Keratinocyte (primary cell): ENCODE data around the gene TMEM132D. TPM values are rescaled to one million over a fixed set of nuclear protein-coding genes. Genes with fewer than 3 reads are reported as not detected.

Experiments
- DNase-seq: peaks from one replicate; pipeline ENCODE4 v3.0.0-alpha.2; 2011; ENCODE audit warnings: low read depth, missing footprints, low spot score
- FAIRE-seq: peaks from 2 replicates; lab custom pipeline; 2011; peaks lifted over from hg19 to GRCh38; lab: Jason Lieb, UNC
- H2AFZ ChIP-seq: 2 replicates; pipeline ENCODE4 v1.6.0; 2012; ENCODE audit warnings: low read length, control low read depth, inconsistent platforms; ENCODE audit not compliant: control insufficient read depth
- H3K27ac ChIP-seq: 2 replicates; pipeline ENCODE4 v1.5.1; 2011; ENCODE audit warnings: low read length; ENCODE audit not compliant: control insufficient read depth, insufficient read depth
- H3K27me3 ChIP-seq: 3 replicates; pipeline ENCODE4 v1.6.0; 2011; ENCODE audit warnings: low read length; ENCODE audit not compliant: control insufficient read depth, insufficient read depth; ENCODE audit errors: extremely low read depth
- H3K36me3 ChIP-seq, 2 experiments: 2 replicates in 1 of 2; 3 replicates in 1 of 2; pipeline ENCODE4 v1.5.1; 2011; ENCODE audit warnings: low read length in 2 of 2, mild to moderate bottlenecking in 1 of 2; ENCODE audit not compliant: control insufficient read depth in 2 of 2, insufficient read depth in 2 of 2; ENCODE audit errors: extremely low read depth in 1 of 2
- H3K4me1 ChIP-seq: 3 replicates; pipeline ENCODE4 v1.5.1; 2011; ENCODE audit warnings: low read length; ENCODE audit not compliant: control insufficient read depth, insufficient read depth; ENCODE audit errors: extremely low read depth
- H3K4me2 ChIP-seq: 3 replicates; pipeline ENCODE4 v1.6.0; 2011; ENCODE audit warnings: low read depth, low read length; ENCODE audit not compliant: control insufficient read depth, insufficient read depth; ENCODE audit errors: extremely low read depth
- H3K4me3 ChIP-seq, 3 experiments: fragments of 200-600 bp in 1 of 3; sonication (generic) in 1 of 3; 2 replicates in 2 of 3; 3 replicates in 1 of 3; pipeline ENCODE4 v1.5.1; 2011 to 2016; ENCODE audit warnings: low read length in 3 of 3, mild to moderate bottlenecking in 3 of 3, control low read depth in 2 of 3, inconsistent platforms in 1 of 3, low read depth in 1 of 3, mixed read lengths in 1 of 3, mixed run types in 1 of 3, moderate library complexity in 1 of 3; ENCODE audit not compliant: control insufficient read depth in 2 of 3, insufficient read depth in 2 of 3; ENCODE audit errors: extremely low read depth in 1 of 3
- H3K79me2 ChIP-seq: 2 replicates; pipeline ENCODE4 v1.6.0; 2012; ENCODE audit warnings: low read length; ENCODE audit not compliant: control insufficient read depth, insufficient read depth
- H3K9ac ChIP-seq: 3 replicates; pipeline ENCODE4 v1.6.0; 2011; ENCODE audit warnings: low read length; ENCODE audit not compliant: control insufficient read depth, insufficient read depth; ENCODE audit errors: extremely low read depth
- H3K9me1 ChIP-seq: 3 replicates; pipeline ENCODE4 v1.6.0; 2011; ENCODE audit warnings: low read length; ENCODE audit not compliant: control insufficient read depth, insufficient read depth; ENCODE audit errors: extremely low read depth
- H3K9me3 ChIP-seq: 2 replicates; pipeline ENCODE4 v1.5.1; 2012; ENCODE audit warnings: low read depth, low read length; ENCODE audit not compliant: control insufficient read depth
- H4K20me1 ChIP-seq: 3 replicates; pipeline ENCODE4 v1.6.0; 2011; ENCODE audit warnings: low read length; ENCODE audit not compliant: control insufficient read depth, insufficient read depth; ENCODE audit errors: extremely low read depth
- EZH2 ChIP-seq: IDR thresholded peaks from one replicate; pipeline ENCODE4 v1.6.1; 2012; ENCODE audit warnings: inconsistent platforms, mild to moderate bottlenecking, low read length, moderate library complexity
- dilution Hi-C: fragments of 300-500 bp; cut with MboI; formaldehyde crosslinking; loops from one replicate; pipeline ENCODE4 v1.7.0; 2020; ENCODE audit warnings: low sequenced_read_pairs; ENCODE audit not compliant: extremely low pct_ligation_motif_present
- polyA plus RNA-seq, 5 experiments: library from polyadenylated mRNA; depleted of rRNA in 3 of 5; stranded (reverse) in 3 of 5; stranded (forward) in 1 of 5; unstranded in 1 of 5; fragments of >200 nt; gene quantifications; 1 replicate in 1 of 5; 2 replicates in 3 of 5; 3 replicates in 1 of 5; pipeline versions ENCODE4 v1.2.1 to v1.2.3, GENCODE V29; 2011 to 2012; ENCODE audit warnings: missing spikeins in 2 of 5, low read depth in 1 of 5, low replicate concordance in 1 of 5
- TF ChIP-seq, protein P1 (sequence below), 3 experiments: IDR thresholded peaks in 1 of 3; conservative IDR thresholded peaks in 1 of 3; optimal IDR thresholded peaks in 1 of 3; 2 replicates in 2 of 3; 3 replicates in 1 of 3; pipeline versions ENCODE3 to v1.5.1; 2011; ENCODE audit warnings: low read length in 3 of 3, mild to moderate bottlenecking in 3 of 3, moderate library complexity in 2 of 3, control low read depth in 1 of 3, inconsistent platforms in 1 of 3; ENCODE audit not compliant: insufficient read depth in 2 of 3; ENCODE audit errors: extremely low read depth in 1 of 3

Gene TMEM132D
- polyA plus RNA-seq, 1 donor (not counting 4 experiments of a cell fraction or from before 2014, with no cell fraction given), result not detected

DNA sequence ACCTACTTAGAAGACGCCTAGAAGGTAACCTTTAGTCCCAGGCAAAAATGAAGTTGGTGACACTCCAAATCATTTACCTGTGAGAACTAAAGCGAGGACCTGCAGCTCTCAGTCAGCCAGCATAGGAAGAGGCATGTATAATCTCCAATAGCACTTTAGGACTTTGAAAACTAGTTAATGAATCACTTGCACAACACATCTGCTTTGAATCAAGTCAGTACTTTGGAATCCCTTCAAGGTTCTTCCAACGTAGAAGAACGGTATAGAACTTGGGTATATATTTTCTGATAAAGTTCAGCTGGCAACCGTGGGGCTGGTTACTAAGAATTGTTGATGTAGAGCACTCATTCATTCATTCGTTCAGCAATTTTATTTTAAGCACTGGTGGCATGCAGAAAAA is 251.9 kb downstream of the TMEM132D start:
- no peak overlapping the region for H3K27ac ChIP-seq
- no peak for DNase-seq
- H3K36me3 ChIP-seq, result no peaks in the 10 kb centered on the region
- dilution Hi-C loops, result no loop called here
- H3K4me1 ChIP-seq, result no peaks in the 10 kb centered on the region
- H3K27me3 ChIP-seq, result no peaks in the 10 kb centered on the region
- no peaks in the 10 kb centered on the region for H3K79me2 ChIP-seq
- no peak overlapping the region for H3K4me2 ChIP-seq
- peaks cover 3% of the 10 kb centered on the region for H3K9me3 ChIP-seq
- H3K9me1 ChIP-seq, result no peaks in the 10 kb centered on the region
- no peak overlapping the region for H2AFZ ChIP-seq
- no peak overlapping the region for H3K4me3 ChIP-seq
- TF ChIP-seq EZH2, result no peak
- TF ChIP-seq, protein P1, sequence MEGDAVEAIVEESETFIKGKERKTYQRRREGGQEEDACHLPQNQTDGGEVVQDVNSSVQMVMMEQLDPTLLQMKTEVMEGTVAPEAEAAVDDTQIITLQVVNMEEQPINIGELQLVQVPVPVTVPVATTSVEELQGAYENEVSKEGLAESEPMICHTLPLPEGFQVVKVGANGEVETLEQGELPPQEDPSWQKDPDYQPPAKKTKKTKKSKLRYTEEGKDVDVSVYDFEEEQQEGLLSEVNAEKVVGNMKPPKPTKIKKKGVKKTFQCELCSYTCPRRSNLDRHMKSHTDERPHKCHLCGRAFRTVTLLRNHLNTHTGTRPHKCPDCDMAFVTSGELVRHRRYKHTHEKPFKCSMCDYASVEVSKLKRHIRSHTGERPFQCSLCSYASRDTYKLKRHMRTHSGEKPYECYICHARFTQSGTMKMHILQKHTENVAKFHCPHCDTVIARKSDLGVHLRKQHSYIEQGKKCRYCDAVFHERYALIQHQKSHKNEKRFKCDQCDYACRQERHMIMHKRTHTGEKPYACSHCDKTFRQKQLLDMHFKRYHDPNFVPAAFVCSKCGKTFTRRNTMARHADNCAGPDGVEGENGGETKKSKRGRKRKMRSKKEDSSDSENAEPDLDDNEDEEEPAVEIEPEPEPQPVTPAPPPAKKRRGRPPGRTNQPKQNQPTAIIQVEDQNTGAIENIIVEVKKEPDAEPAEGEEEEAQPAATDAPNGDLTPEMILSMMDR (optimal IDR thresholded peaks at IDR 0.05 in 1 of 3, IDR thresholded peaks at IDR 0.05 in 1 of 3, conservative IDR thresholded peaks at IDR 0.05 in 1 of 3; ENCODE audit: extremely low read depth in 1 of 3, insufficient read depth in 2 of 3, low read length in 3 of 3), result no peak
- no peaks in the 10 kb centered on the region for H4K20me1 ChIP-seq
- H3K9ac ChIP-seq, result no peak overlapping the region
- FAIRE-seq, result no peak

DNA sequence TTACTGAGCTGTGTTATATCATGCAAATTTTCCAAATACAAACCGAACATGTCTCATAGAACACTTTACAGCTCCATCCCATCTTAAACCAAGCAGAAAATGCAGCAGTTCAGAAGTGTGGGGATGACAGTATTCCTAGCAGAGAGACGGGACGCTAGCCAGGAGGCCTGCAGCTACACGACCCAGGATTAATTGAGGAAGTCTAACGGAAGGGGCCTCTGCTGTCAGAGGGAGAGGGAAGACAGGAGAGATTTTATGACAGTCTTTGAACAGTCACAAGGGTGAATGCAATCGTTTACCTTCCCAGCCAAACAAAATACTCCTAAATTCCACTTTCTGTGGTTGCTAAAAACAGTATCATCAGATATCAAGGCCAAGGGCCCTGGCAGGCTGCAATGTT is 261.9 kb downstream of the TMEM132D start:
- Histone ChIP-seq H3K9me1 (no peaks in the 10 kb centered on the region), H3K4me2 (no peak overlapping the region), H3K4me1 (no peaks in the 10 kb centered on the region), H4K20me1 (no peaks in the 10 kb centered on the region), H3K9ac (no peak overlapping the region), H3K27ac (no peak overlapping the region), H3K36me3 (no peaks in the 10 kb centered on the region), H3K4me3 (no peak overlapping the region), H3K9me3 (no peaks in the 10 kb centered on the region), H3K27me3 (no peaks in the 10 kb centered on the region), H2AFZ (no peak overlapping the region), H3K79me2 (no peaks in the 10 kb centered on the region)
- FAIRE-seq, result no peak
- dilution Hi-C loops, result no loop called here
- DNase-seq, result no peak
- TF ChIP-seq, protein P1 (optimal IDR thresholded peaks at IDR 0.05 in 1 of 3, IDR thresholded peaks at IDR 0.05 in 1 of 3, conservative IDR thresholded peaks at IDR 0.05 in 1 of 3; ENCODE audit: extremely low read depth in 1 of 3, insufficient read depth in 2 of 3, low read length in 3 of 3), result no peak
- no peak for TF ChIP-seq EZH2
